Measurements from ENCODE around the gene DYNC2I2. TPM values are rescaled to one million over a fixed set of nuclear protein-coding genes. Genes with fewer than 3 reads are reported as not detected.

Gene DYNC2I2
- total RNA-seq = 10 to 100 TPM; 10.9 to 58.0 TPM
- polyA plus RNA-seq = 10 to 100 TPM; 18.5 to 20.7 TPM

GRCh38 chr9:128656416-128657343 is at the start of gene DYNC2I2:
TSS of gene DYNC2I2 (minus strand) at chr9:128656847. CDS start at chr9:128656726, 121 bp downstream.
- peak; percentile 96 for DNase-seq (ENCODE audit: low spot score)
- peak; percentile 69 for TF ChIP-seq TAF1 (conservative IDR thresholded peaks at IDR 0.05)
- TF ChIP-seq RAD21 (IDR thresholded peaks at IDR 0.05) = peak in 1 of 2 donors; percentile 55
- TF ChIP-seq GABPA (IDR thresholded peaks at IDR 0.05 in 1 of 2, conservative IDR thresholded peaks at IDR 0.05 in 1 of 2) = peak in 1 of 2 donors; percentile 74
- no peak for TF ChIP-seq FOXA2 (IDR thresholded peaks at IDR 0.05)
- TF ChIP-seq EGR1 (IDR thresholded peaks at IDR 0.05; ENCODE audit: low read depth in 2 of 2) = peak; percentile 14 to 27
- TF ChIP-seq FOXA1 (IDR thresholded peaks at IDR 0.05) = peak; percentile 15
- peak; percentile 69 for TF ChIP-seq SP1 (IDR thresholded peaks at IDR 0.05)
- no peak for TF ChIP-seq HNF4G (IDR thresholded peaks at IDR 0.05)
- peak; percentile 66 for TF ChIP-seq ZBTB33 (IDR thresholded peaks at IDR 0.05)
- TF ChIP-seq HNF4A (conservative IDR thresholded peaks at IDR 0.05) = peak; percentile 47 to 57
- peak; percentile 22 for TF ChIP-seq ATF3 (IDR thresholded peaks at IDR 0.05)
- no peak for TF ChIP-seq RXRA (IDR thresholded peaks at IDR 0.05)
- TF ChIP-seq JUND (IDR thresholded peaks at IDR 0.05) = no peak
- TF ChIP-seq NR2F2 (IDR thresholded peaks at IDR 0.05) = peak; percentile 77
- peak; percentile 54 for TF ChIP-seq MAX (IDR thresholded peaks at IDR 0.05)
- TF ChIP-seq YY1 (IDR thresholded peaks at IDR 0.05) = peak; percentile 100
- TF ChIP-seq CTCF (IDR thresholded peaks at IDR 0.05; ENCODE audit: low read depth, low read length, missing input control) = no peak
- TF ChIP-seq REST (IDR thresholded peaks at IDR 0.05) = no peak
- under 1% methylated on average over 86 of the region's 86 CpGs for WGBS
- H3K27ac ChIP-seq (ENCODE audit: low read depth in 1 of 2, low read length in 2 of 2) = peak within 1 kb of the TSS; percentile 96 to 97
- peak within 1 kb of the TSS; percentile 44 to 88 for H3K9ac ChIP-seq (ENCODE audit: low read depth in 1 of 2, low read length in 2 of 2)
- peaks cover 0 to 4% (median 1%) of the 10 kb centered on the region in 4 donors for H3K4me1 ChIP-seq (ENCODE audit: control insufficient read depth in 4 of 4, insufficient read depth in 4 of 4, low read length in 3 of 4)
- no peaks in the 10 kb centered on the region for H3K9me3 ChIP-seq (ENCODE audit: control insufficient read depth in 4 of 4, low read length in 3 of 4)
- H3K4me3 ChIP-seq (ENCODE audit: low read depth in 1 of 3, low read length in 3 of 3) = peak within 1 kb of the TSS; percentile 70 to 94 (median 79)
- H3K27me3 ChIP-seq (ENCODE audit: control insufficient read depth in 4 of 4, insufficient read depth in 4 of 4, low read length in 3 of 4) = no peaks in the 10 kb centered on the region
- no peaks in the 10 kb centered on the region for H3K36me3 ChIP-seq (ENCODE audit: control insufficient read depth in 4 of 4, insufficient read depth in 3 of 4, low read depth in 1 of 4, low read length in 3 of 4)
